ENCODE results near the gene RUVBL2.

DNA sequence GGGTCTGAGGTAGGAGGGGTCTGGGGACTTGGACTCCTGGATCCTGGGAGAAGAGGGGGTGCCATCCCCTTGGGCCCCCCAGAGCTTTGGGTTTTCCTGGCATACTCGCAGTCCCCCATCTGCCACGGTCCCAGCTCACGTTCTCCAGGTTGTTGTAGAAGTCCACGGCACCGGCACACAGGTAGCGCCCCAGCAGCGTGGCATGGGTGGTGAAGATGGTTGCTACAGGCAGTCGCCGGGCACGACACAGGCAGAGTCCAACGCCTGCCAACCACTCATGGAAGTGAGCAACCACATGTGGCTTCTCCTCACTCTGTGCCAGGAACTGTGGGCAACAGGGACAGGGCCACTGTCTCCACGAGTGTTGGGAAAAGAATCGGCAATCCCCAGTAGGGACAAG is 8.0 kb upstream of the RUVBL2 start:
- TF ChIP-seq GATA3 (IDR thresholded peaks at IDR 0.05; ENCODE audit: low read depth, low read length) (no peak), GATA2 (IDR thresholded peaks at IDR 0.05; ENCODE audit: low read depth, low read length) (no peak)
